WTC11 (cell line): ENCODE results near the gene PPME1. TPM values are rescaled to one million over a fixed set of nuclear protein-coding genes. Genes with fewer than 3 reads are reported as not detected.
A peak's percentile ranks its signal among the peaks of the same experiment; 100 is the strongest.

Experiments used
- ATAC-seq: fragments of 200-7000 bp; cut with Tn5 transposase; 2 replicates; pipeline ENCODE4 v1.10.0; 2021; ENCODE audit warnings: mild to moderate bottlenecking, moderate library complexity
- CTCF ChIA-PET: fragments of 300-600 bp; sonication (Branson Sonifier 250); formaldehyde crosslinking; loops from one replicate; lab custom pipeline; 2021; ENCODE audit warnings: antibody characterized with exemption; lab: Charles Lee
- POLR2A ChIA-PET: fragments of 350-600 bp; sonication (Branson Sonifier 250); formaldehyde crosslinking; loops from one replicate; lab custom pipeline; 2021; ENCODE audit warnings: antibody characterized with exemption; lab: Charles Lee
- DNase-seq: peaks from one replicate; pipeline ENCODE4 v3.0.0; 2021; ENCODE audit warnings: low spot score
- H3K27ac Mint-ChIP-seq: 2 replicates; pipeline ENCODE4 v1.8.0; 2021; ENCODE audit warnings: mixed read lengths
- H3K27me3 Mint-ChIP-seq: 2 replicates; pipeline ENCODE4 v1.8.0; 2021; ENCODE audit warnings: low read depth, mild to moderate bottlenecking, moderate library complexity, mixed read lengths
- H3K36me3 Mint-ChIP-seq: 2 replicates; pipeline ENCODE4 v1.8.0; 2021; ENCODE audit warnings: mixed read lengths
- H3K4me1 Mint-ChIP-seq: 2 replicates; pipeline ENCODE4 v1.8.0; 2022; ENCODE audit warnings: mixed read lengths
- H3K4me3 Mint-ChIP-seq: 2 replicates; pipeline ENCODE4 v1.8.0; 2021; ENCODE audit warnings: mild to moderate bottlenecking, moderate library complexity, mixed read lengths
- H3K9me3 Mint-ChIP-seq: 2 replicates; pipeline ENCODE4 v1.8.0; 2021; ENCODE audit warnings: mixed read lengths
- ARID4B ChIP-seq: sonication (generic); formaldehyde crosslinking; IDR thresholded peaks from 2 replicates; pipeline ENCODE4 v1.8.0; 2023; ENCODE audit warnings: missing genetic modification reagents, mild to moderate bottlenecking, borderline replicate concordance
- CBFB ChIP-seq: sonication (generic); formaldehyde crosslinking; IDR thresholded peaks from 2 replicates; pipeline ENCODE4 v1.8.1; 2022; ENCODE audit warnings: mild to moderate bottlenecking, low read depth, missing genetic modification reagents
- CREB1 ChIP-seq: sonication (generic); formaldehyde crosslinking; IDR thresholded peaks from 2 replicates; pipeline ENCODE4 v1.8.0; 2023; ENCODE audit warnings: mild to moderate bottlenecking, missing genetic modification reagents
- CTCF ChIP-seq: fragments of 200-600 bp; IDR thresholded peaks from 2 replicates; pipeline ENCODE4 v1.8.0; 2022; ENCODE audit warnings: antibody characterized with exemption
- ESRRA ChIP-seq: sonication (generic); formaldehyde crosslinking; IDR thresholded peaks from 2 replicates; pipeline ENCODE4 v1.8.1; 2022; ENCODE audit warnings: mild to moderate bottlenecking, missing genetic modification reagents, borderline replicate concordance
- GABPB1 ChIP-seq: sonication (generic); formaldehyde crosslinking; IDR thresholded peaks from 2 replicates; pipeline ENCODE4 v1.8.1; 2023; ENCODE audit warnings: mild to moderate bottlenecking, missing genetic modification reagents
- JUN ChIP-seq: sonication (generic); formaldehyde crosslinking; IDR thresholded peaks from 2 replicates; pipeline ENCODE4 v1.8.0; 2023; ENCODE audit warnings: mild to moderate bottlenecking, missing genetic modification reagents
- NR3C1 ChIP-seq: sonication (generic); formaldehyde crosslinking; conservative IDR thresholded peaks from 2 replicates; pipeline ENCODE4 v1.8.1; 2023; ENCODE audit warnings: low read depth, mild to moderate bottlenecking, missing genetic modification reagents
- ZBTB43 ChIP-seq: sonication (generic); formaldehyde crosslinking; IDR thresholded peaks from 2 replicates; pipeline ENCODE4 v1.8.1; 2023; ENCODE audit warnings: mild to moderate bottlenecking, missing genetic modification reagents
- ZNF232 ChIP-seq: sonication (generic); formaldehyde crosslinking; IDR thresholded peaks from 2 replicates; pipeline ENCODE4 v1.8.0; 2022; ENCODE audit warnings: mild to moderate bottlenecking, missing genetic modification reagents
- ZNF281 ChIP-seq: sonication (generic); formaldehyde crosslinking; IDR thresholded peaks from 2 replicates; pipeline ENCODE4 v1.8.0; 2023; ENCODE audit warnings: mild to moderate bottlenecking, missing genetic modification reagents
- ZNF671 ChIP-seq: fragments of 250-450 bp; sonication (Bioruptor Pico); IDR thresholded peaks from 2 replicates; pipeline ENCODE4 v1.8.0; 2021; ENCODE audit warnings: mild to moderate bottlenecking
- total RNA-seq: library from RNA; stranded (reverse); gene quantifications from 3 replicates; pipeline ENCODE4 v1.2.3, GENCODE V29; 2021
- TF ChIP-seq, protein P1 (sequence below): sonication (generic); formaldehyde crosslinking; IDR thresholded peaks from 2 replicates; pipeline ENCODE4 v1.8.0; 2022; ENCODE audit warnings: mild to moderate bottlenecking, missing genetic modification reagents
- TF ChIP-seq, protein P2 (sequence below): sonication (generic); formaldehyde crosslinking; IDR thresholded peaks from 2 replicates; pipeline ENCODE4 v1.8.1; 2023; ENCODE audit warnings: mild to moderate bottlenecking, missing genetic modification reagents, moderate library complexity

Gene PPME1
- total RNA-seq, 1 experiment from 2014 or later = 42.5 TPM

DNA sequence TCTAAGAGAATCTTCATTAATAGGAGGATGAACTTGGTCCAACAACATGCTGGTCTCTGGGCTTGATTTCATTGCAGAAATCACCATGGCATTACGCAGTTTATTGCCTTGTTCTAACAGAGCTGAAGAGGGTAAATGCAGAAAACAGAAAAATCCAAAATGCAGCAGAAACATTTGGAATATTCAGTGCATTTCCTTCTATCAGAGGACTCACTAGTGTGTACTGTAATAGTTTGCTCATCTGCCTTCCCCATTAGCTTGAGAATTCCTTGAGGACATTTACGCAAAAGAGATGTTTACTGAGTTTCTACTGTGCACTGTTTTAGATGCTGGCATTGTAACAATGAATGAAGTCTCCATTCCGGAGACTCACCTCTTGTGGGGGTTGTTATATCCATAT is 37.7 kb upstream of the PPME1 start (continued):
- TF ChIP-seq CTCF = no peak
- TF ChIP-seq, protein P1, sequence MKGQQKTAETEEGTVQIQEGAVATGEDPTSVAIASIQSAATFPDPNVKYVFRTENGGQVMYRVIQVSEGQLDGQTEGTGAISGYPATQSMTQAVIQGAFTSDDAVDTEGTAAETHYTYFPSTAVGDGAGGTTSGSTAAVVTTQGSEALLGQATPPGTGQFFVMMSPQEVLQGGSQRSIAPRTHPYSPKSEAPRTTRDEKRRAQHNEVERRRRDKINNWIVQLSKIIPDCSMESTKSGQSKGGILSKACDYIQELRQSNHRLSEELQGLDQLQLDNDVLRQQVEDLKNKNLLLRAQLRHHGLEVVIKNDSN (CRISPR knock-in tag) = no peak
- no peak for TF ChIP-seq CBFB (CRISPR knock-in tag)
- no peak for TF ChIP-seq GABPB1 (CRISPR knock-in tag)
- TF ChIP-seq ARID4B (CRISPR knock-in tag) = no peak
- TF ChIP-seq NR3C1 = no peak

- ChIA-PET CTCF (no interaction called here), POLR2A (no interaction called here)
- peaks cover 15% of the 10 kb centered on the region for H3K4me1 Mint-ChIP-seq
- ATAC-seq = no peak
- no peaks in the 10 kb centered on the region for H3K27me3 Mint-ChIP-seq
- no peak for TF ChIP-seq CREB1 (CRISPR knock-in tag)
- TF ChIP-seq, protein P2, sequence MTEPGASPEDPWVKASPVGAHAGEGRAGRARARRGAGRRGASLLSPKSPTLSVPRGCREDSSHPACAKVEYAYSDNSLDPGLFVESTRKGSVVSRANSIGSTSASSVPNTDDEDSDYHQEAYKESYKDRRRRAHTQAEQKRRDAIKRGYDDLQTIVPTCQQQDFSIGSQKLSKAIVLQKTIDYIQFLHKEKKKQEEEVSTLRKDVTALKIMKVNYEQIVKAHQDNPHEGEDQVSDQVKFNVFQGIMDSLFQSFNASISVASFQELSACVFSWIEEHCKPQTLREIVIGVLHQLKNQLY (CRISPR knock-in tag) = no peak
- no peak for TF ChIP-seq ZBTB43 (CRISPR knock-in tag)
- TF ChIP-seq ZNF671 (CRISPR knock-in tag) = no peak
- TF ChIP-seq JUN = no peak
- TF ChIP-seq, all 79 proteins: peak for 0
- peaks cover 7% of the 10 kb centered on the region for H3K9me3 Mint-ChIP-seq
- no peak for DNase-seq
- peaks cover 55% of the 10 kb centered on the region for H3K36me3 Mint-ChIP-seq
- H3K4me3 Mint-ChIP-seq = no peak overlapping the region
- H3K27ac Mint-ChIP-seq = no peak overlapping the region
These were observed 36.4 kb upstream of the PPME1 start for GRCh38 chr11:74134661-74135060.

DNA sequence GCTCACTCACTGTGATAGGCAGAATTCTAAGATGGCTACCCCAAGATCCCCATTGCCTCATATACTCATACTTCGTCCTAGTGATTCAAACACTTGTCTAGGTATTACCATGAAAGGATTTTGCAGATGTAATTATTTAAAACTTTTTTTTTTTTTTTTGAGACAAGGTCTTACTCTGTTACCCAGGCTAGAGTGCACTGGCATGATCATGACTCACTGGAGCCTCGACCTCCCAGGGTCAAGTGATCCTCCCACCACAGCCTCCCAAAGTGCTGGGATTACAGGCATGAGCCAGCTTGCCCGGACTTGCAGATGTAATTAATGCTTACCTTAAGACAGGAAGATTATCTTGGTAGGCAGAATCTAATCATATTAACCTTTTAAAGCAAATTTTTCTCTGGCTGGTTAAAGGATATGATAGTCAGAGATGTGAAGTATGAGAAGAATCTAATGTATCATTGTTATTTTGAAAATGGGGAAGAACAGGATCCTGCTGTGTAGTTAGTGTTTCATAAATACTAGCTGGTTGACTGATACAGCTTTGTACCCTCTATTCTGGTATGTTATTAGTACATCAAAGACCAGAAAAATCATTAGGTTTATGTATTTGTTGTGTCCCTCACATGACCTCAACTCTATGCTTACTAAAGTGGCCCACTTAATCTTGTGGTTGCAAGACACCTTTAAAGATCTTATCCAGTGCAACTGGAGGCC is 35.8 kb upstream of the PPME1 start:
- peaks cover 5% of the 10 kb centered on the region for H3K9me3 Mint-ChIP-seq

More for the DNA sequence above, 35.8 kb upstream of the PPME1 start:
- CTCF ChIA-PET = no interaction called here
- Mint-ChIP-seq H3K36me3 (peaks cover 52% of the 10 kb centered on the region), H3K27me3 (no peaks in the 10 kb centered on the region), H3K4me3 (no peak overlapping the region), H3K4me1 (peaks cover 18% of the 10 kb centered on the region), H3K27ac (peak overlapping the region; percentile 21; the same call in 1 of the 2 replicates)
- ATAC-seq (no peak), DNase-seq (no peak)
- POLR2A ChIA-PET = no interaction called here
- TF ChIP-seq ZBTB43 (CRISPR knock-in tag) (no peak), CREB1 (CRISPR knock-in tag) (no peak), ZNF232 (no peak), ZNF281 (CRISPR knock-in tag) (no peak), ESRRA (no peak)
